Head of caudate nucleus (tissue), 42 donors: ENCODE data around the gene SPTBN4.
"Not testable (repeated sequence)": the region's sequence is repeated elsewhere in the genome, so short reads cannot be mapped to it uniquely, and the experiment has no call there.

ENCODE experiments used
- DNase-seq, 42 donors: peaks; one replicate each; pipeline versions ENCODE4 v3.0.0 to v3.0.0-alpha.2; 2020 to 2021; ENCODE audit warnings: mixed read lengths in 7 of 42
- intact Hi-C: fragments of 100-400 bp; cut with DNase I; formaldehyde crosslinking; loops from one replicate; pipeline ENCODE4 v1.15.0; 2022

SPTBN4 gene

GRCh38 chr19:40433391-40434216 lies 33.2 kb upstream of the SPTBN4 start:
- DNase-seq: peak; percentile 56 to 92 (median 82)
- intact Hi-C loops: no loop called here

GRCh38 chr19:40438284-40438683 lies 28.5 kb upstream of the SPTBN4 start:
- DNase-seq: no peak
- intact Hi-C loops: no loop called here

GRCh38 chr19:40441719-40442253 lies 25.0 kb upstream of the SPTBN4 start:
- intact Hi-C loops: no loop called here

GRCh38 chr19:40442328-40443130 lies 24.3 kb upstream of the SPTBN4 start:
- intact Hi-C loops: no loop called here
- no peak for DNase-seq

More at GRCh38 chr19:40441719-40442253, 25.0 kb upstream of the SPTBN4 start:
- DNase-seq: no peak

- peak; percentile 87 to 99 (median 97) for DNase-seq
- intact Hi-C loops: no loop called here
These were observed 23.4 kb upstream of the SPTBN4 start for GRCh38 chr19:40443131-40443999.

- DNase-seq: peak; percentile 94 to 99 (median 98)
- intact Hi-C loops: no loop called here
These were observed 22.6 kb upstream of the SPTBN4 start, which contains the start of gene SERTAD3 for GRCh38 chr19:40444000-40444824. Gene SERTAD3 (minus strand): TSS chr19:40444335. CDS start chr19:40442080, 2,255 bp downstream.

GRCh38 chr19:40444825-40445312 lies 21.9 kb upstream of the SPTBN4 start:
- DNase-seq: no peak
- intact Hi-C loops: no loop called here

- intact Hi-C loops: no loop called here
- no peak for DNase-seq
These were observed 21.0 kb upstream of the SPTBN4 start for GRCh38 chr19:40445780-40446262.

GRCh38 chr19:40446263-40446784 lies 20.5 kb upstream of the SPTBN4 start:
- DNase-seq: no peak
- intact Hi-C loops: no loop called here

GRCh38 chr19:40449506-40449905 lies 17.3 kb upstream of the SPTBN4 start:
- intact Hi-C loops: no loop called here
- no peak for DNase-seq

- intact Hi-C loops: no loop called here
These were observed 16.1 kb upstream of the SPTBN4 start for GRCh38 chr19:40450664-40451063.

GRCh38 chr19:40452016-40452415 lies 14.8 kb upstream of the SPTBN4 start:
- DNase-seq: no peak
- intact Hi-C loops: no loop called here

More at GRCh38 chr19:40450664-40451063, 16.1 kb upstream of the SPTBN4 start:
- no peak for DNase-seq

GRCh38 chr19:40453151-40453735 lies 13.6 kb upstream of the SPTBN4 start:
- no peak for DNase-seq
- intact Hi-C loops: no loop called here

- intact Hi-C loops: not testable (repeated sequence)
These were observed 12.9 kb upstream of the SPTBN4 start for GRCh38 chr19:40453943-40454342.

GRCh38 chr19:40457048-40457447 lies 9.8 kb upstream of the SPTBN4 start:
- intact Hi-C loops: no loop called here
- DNase-seq: no peak

More at GRCh38 chr19:40453943-40454342, 12.9 kb upstream of the SPTBN4 start:
- DNase-seq: not testable (repeated sequence)

GRCh38 chr19:40457953-40458596 lies 8.7 kb upstream of the SPTBN4 start:
- no peak for DNase-seq
- intact Hi-C loops: no loop called here

- intact Hi-C loops: no loop called here
These were observed 8.2 kb upstream of the SPTBN4 start for GRCh38 chr19:40458597-40458974.

More at GRCh38 chr19:40458597-40458974, 8.2 kb upstream of the SPTBN4 start:
- DNase-seq: no peak
